Stimulated activated CD4-positive, alpha-beta T cell treated with anti-CD3 and anti-CD28 coated beads, Interleukin-12 subunit alpha, Interleukin-12 subunit beta, amount 100 ng/mL, for 48 hours (primary cell): ENCODE measurements around the gene NOL8.

Source experiments
- DNase-seq, 3 donors: peaks; one replicate each; pipeline ENCODE4 v3.0.0-alpha.2; 2020; ENCODE audit warnings: low read depth in 2 of 3, low spot score in 1 of 3

NOL8 gene

DNA sequence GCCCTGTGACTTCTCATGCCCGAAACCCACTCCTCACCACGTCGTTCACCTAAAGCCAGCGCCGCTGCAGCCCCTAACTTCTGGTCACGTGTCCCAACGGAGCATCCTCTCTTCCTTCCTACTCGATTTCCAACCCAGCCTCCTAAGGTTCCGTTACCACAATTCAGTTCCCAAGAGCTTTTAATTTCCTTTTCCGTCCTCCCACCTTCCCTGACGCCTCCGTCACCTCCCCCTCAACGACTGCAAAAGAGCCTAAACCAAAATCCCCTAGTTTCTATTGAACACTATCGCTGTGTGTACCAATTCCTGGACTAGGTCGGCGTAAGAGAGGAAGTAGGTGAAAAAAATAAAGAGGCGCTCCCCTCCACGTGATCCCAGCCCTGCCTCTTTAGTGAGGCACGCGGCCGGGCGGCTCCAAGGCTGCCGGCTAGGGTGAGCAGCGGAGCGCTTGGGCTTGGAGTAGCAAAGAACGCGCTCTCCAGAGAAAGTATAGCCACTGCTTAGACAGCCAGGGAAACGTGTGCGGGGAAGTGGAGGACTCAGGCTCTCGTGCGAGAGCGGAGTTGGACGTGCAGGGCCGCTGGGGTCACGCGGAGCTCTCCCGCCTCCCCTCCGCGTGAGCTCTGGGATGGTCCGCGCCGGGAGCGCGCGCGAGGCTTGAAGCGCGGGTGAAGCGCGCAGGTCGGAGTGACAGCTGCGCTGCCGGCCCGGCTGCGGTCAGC, at the start of gene NOL8, which contains the start of gene CENPP:
NOL8 (minus strand) TSS at position 82 of the 722 bp plus-strand sequence. CDS start 1,189 bp downstream, outside the sequence.
CENPP (plus strand) TSS at position 685 of the 722 bp plus-strand sequence.
- peak; percentile 70 to 80 (median 75) for DNase-seq

- no peak for DNase-seq
Observed at GRCh38 chr9:92373167-92373566, 48.0 kb upstream of the NOL8 start.

DNA sequence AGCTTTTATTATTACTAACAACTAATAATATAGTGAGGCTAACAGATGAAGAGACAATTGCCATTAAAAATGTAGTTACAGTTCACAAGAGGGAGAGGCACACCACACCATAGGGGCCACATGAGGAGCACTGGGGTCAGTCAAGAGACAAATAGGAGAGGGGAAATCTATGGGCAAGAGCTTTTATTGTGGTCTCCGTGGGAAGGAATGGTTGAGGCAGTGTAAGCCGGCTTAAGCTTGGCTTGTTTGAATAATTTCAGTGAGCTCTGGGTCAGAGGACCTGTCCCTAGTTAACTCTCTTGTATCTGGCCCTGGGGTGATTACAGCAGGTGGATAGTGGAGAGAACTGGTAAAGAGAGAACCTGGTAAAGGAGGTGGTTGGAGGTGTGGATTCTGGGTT, 43.9 kb upstream of the NOL8 start:
- DNase-seq: no peak

- DNase-seq: no peak
Observed at GRCh38 chr9:92360083-92360482, 34.9 kb upstream of the NOL8 start.

DNA sequence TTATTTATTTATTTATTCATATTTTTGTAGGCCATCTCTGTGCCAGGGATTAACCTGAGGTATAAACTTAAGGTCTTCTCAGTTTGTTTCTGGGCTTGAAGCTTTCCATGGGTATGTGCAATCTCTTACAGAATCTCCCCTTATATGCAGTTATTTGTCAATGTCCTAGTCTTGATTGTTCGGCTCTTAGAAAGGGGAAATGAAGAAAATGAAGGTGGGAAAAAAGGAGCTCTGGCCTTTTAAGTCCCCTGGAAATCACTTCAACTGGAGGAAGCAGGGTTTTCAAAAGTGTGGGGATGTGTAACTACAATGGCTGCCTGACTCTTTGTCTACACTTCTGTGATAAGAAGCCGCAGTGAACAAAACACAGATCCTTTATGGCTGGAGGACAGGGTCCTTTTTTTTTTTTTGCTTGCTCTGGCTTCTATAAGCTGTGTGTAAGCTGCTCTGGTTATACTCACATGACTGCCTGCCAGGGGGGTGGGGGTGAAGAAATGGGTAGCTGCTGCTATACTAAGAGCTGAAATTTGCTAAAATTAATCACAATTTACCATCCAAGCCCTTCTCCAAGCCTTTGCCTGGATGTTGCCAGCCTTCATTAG, 34.3 kb upstream of the NOL8 start:
- no peak for DNase-seq

- no peak for DNase-seq
Observed at GRCh38 chr9:92353051-92353450, 27.9 kb upstream of the NOL8 start.

GRCh38 chr9:92350740-92351133, 25.6 kb upstream of the NOL8 start:
- DNase-seq: no peak

DNA sequence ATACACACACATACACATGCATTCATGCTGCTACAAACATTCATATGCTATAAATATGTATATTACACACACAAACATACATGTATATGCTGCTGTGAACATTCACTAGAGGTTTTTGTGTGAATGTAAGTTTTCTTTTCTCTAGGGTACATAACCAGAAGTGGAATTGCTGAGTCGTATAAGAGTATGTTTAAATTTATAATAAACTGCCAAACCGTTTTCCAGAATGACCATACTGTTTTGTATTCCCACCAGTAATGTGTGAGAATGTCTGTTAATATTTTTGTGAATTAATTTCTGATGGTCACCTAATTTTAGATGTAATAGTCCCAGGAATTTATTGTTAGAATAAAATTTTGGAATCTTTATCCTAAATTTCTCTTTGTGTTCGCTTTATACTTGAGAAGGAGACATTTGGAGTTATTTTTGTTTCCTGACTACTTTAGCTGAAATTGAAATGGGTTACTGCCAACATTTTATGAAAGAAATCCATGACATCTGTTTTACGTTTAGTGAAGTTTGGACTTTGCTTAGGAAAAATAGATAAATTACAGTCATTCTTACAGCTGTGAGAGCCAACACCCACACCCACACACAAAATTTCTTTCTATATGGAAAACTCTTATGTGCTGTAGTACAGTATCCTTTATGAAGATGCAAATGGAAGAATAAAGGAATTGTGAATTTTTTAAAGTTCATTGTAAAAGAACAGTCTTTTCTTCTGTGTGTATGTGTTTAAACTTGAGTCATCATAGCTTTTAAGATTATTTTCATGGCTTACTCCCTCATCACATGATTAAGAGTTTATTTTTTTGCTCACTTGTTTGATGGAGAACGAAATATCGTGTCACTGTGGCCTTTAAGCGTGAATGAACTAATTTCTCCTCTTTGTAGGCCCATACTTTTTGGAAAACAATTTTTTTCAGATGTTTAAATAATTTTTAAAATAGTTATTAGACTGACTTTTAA, 24.9 kb upstream of the NOL8 start:
- no peak for DNase-seq

DNA sequence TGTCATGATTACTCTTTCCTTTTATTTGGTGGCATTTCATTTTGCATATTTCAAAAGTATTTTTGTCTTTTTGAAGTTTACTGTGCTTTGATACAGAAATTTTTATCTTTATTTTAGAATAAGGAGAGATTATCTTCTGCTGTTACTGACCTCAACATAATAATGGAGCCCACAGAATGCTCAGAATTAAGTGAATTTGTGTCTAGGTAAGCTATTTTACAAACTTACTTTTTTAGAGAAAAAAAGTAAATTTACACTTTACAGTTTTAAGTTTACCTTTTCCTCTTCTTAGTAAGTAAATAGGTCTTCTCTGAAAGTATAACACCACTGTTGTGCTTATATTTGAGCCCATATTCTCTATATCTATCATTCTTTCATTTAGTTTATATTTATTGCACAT, 20.4 kb upstream of the NOL8 start:
- no peak for DNase-seq

DNA sequence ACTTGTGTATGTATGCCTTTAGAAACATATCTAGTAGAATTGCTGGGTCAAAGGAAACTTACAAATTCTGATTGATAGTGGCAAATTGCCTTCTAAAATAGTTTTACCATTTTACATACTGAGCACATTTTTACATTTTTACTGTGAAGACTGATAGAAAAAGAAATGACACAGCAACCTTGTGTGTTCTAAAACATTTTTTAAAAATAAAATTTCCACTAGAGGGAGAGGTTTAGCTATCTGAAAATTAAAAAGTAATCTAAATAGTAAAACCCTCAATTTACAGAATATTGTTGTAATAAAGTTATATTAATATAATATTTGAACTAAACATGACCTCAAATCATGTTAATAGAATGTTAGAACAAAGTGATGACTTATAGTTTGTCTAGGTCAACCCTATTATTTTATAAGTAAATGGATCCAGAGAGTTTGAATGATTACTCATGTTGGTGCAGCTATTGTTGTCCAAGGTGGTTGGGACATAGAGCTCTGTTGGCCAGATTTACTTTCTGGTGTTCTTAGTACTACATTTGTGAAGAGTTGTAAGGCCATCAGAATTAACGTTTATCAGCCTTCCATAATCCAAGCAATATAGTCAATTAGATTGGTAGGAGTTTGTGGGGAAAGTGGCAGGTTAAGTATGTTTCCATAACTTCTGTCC, 17.8 kb upstream of the NOL8 start:
- DNase-seq: no peak

- DNase-seq: no peak
Observed at GRCh38 chr9:92341578-92341977, 16.4 kb upstream of the NOL8 start.

DNA sequence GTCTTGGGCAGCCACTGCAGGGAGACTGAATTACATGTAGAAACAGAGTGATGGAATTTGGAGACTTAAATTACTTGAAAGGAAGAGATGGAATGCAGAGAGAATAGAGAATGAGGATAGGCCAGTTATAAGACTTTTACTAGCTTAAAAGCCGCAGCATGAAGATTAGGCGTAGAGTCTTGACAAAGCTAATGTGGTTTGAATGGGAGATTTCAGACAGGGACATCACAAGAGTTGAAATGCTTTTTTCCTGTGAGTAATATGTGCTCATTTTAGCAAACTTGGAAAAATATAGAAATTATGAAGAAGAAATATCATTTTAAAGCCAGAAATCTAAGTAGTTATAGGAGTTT, 8.1 kb upstream of the NOL8 start:
- DNase-seq: no peak

DNA sequence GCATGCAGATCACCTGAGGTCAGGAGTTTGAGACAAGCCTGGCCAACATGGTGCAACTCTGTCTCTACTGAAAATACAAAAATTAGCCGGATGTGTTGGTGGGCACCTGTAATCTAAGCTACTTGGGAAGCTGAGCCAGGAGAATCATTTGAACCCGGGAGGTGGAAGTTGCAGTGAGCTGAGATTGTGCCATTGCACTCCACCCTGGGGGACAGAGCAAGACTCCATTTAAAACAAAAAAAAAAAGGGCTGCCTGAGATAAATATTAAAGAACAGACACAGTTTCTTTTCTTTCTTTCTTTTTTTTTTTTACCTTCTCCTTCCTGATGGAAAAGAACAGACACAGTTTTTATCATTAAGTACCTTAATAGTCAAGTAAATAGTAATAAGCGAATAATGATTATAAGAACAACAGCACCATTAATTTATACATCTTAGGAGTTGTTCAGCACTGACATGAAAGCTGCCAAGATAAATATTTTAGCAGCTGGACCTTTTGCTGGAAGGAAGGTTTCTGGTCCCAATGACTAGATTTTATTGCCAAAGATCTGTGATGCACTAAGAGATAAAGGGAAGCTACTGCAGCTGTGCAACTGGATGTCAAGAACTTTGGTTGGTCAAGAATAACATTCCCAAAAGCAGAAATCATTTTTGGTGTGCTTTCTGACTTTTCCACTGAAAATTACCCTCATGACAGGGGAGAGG, 7.6 kb upstream of the NOL8 start:
- DNase-seq: no peak

GRCh38 chr9:92328225-92328624, 3.1 kb upstream of the NOL8 start:
- no peak for DNase-seq

DNA sequence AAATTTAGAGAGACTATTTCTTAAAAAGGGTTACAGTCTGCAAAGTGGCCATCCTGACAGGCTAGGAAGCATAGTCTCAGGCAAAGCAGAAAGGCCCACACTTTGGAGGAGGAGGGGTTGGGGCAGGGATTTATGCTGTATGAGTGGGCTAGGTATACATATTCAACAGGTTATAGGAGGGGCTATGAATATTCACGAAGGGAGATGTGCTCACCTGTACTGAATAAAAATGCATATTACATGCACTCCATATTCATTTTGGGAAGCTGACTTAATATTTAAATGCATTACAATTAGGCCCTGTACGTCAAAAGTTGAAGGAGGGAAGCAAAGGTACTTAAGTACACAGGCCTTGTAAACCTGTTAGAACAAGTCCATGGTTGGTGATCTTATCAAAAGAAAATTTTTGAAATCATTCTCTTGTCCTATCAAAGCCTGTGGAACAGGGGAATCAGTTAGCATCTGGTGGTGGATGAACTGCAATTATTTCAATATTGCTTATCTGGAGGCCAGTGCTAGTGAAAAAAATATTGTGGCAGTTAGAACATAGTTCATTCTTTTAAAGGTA, 2.2 kb upstream of the NOL8 start:
- no peak for DNase-seq

DNA sequence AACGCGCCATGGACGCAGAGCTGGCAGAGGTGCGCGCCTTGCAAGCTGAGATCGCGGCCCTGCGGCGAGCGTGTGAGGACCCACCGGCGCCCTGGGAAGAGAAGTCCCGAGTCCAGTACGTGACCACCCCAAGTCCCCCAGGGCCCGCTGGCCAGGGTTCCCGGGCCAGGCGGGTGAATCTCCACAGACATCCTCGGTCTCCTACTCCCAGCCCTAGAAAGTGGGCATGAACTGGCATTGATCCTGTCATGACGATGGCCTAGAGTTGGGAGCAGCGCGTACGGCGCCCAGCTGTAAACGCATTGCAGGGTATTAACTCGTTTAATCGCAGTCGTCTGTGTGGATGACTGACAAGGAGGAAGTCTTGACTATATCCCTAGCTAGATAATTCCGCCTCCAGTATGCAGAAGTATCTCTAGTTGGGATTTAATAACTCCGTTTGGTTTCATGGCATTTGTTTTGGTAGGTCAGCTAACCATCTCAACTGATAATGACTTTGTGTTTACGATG, 896 bp upstream of the NOL8 start:
- DNase-seq: peak in 1 of 3 donors; percentile 1

DNA sequence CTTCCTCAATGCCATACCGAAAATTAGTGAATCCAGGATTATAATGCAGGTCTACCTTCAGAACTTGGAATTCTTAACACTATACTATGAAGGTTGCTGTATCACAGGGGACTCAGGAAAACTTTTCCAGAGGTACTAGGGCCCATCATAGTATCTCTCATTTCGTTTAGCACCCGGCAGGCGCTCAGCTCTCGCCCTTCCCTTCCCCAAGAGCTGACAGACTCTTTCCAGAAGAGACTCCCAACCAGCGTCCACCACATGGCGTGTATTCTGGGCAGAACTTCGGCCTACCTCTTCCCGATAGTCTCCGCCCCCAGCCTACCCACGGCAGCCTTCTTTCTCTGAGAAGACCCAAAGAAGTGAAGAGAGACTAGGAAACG, 271 bp downstream of the NOL8 start:
- DNase-seq: no peak

GRCh38 chr9:92324431-92324830, 719 bp downstream of the NOL8 start:
- no peak for DNase-seq

GRCh38 chr9:92315456-92315855, 9.7 kb downstream of the NOL8 start:
- DNase-seq: no peak

- DNase-seq: no peak
Observed at GRCh38 chr9:92313624-92314012, 11.5 kb downstream of the NOL8 start.
